ENCODE results near the gene LPP. TPM values are rescaled to one million over a fixed set of nuclear protein-coding genes. Genes with fewer than 3 reads are reported as not detected.

LPP gene
- total and polyA plus RNA-seq, 9 of the 15 experiments (the other 6 are each of a cell fraction or from before 2014, with no cell fraction given) = 0.07 to 0.18 TPM; not detected in 7

GRCh38 chr3:188158731-188159310, 4.9 kb downstream of the LPP start (continued):
- TF ChIP-seq REST (IDR thresholded peaks at IDR 0.05; ENCODE audit: borderline replicate concordance) = no peak
- no peak for TF ChIP-seq REST (CRISPR knock-in tag; IDR thresholded peaks at IDR 0.05; ENCODE audit: low read depth)
- no peak for TF ChIP-seq MTA3 (IDR thresholded peaks at IDR 0.05; ENCODE audit: borderline replicate concordance)
- no peak for TF ChIP-seq LARP7 (IDR thresholded peaks at IDR 0.05)
- no peak for TF ChIP-seq ZNF41 (CRISPR knock-in tag; conservative IDR thresholded peaks at IDR 0.05)
- no peak for TF ChIP-seq TRIM28 (IDR thresholded peaks at IDR 0.05)
- TF ChIP-seq ZNF121 (CRISPR knock-in tag; conservative IDR thresholded peaks at IDR 0.05) = no peak
- no peak for TF ChIP-seq HBP1 (CRISPR knock-in tag; IDR thresholded peaks at IDR 0.05)
- no peak for TF ChIP-seq ZNF609 (CRISPR knock-in tag; IDR thresholded peaks at IDR 0.05; ENCODE audit: borderline replicate concordance)
- TF ChIP-seq SMAD1 (IDR thresholded peaks at IDR 0.05; ENCODE audit: low read depth, low read length, partially characterized antibody) = no peak
- no peak for TF ChIP-seq NFATC3 (IDR thresholded peaks at IDR 0.05)

Measured in K562 (cell line).